C4-2B (cell line): ENCODE data around the gene BANF1.

Experiments
- CTCF ChIP-seq: fragments of 450-650 bp; conservative IDR thresholded peaks from 2 replicates; pipeline ENCODE4 v1.5.1; 2017; ENCODE audit warnings: mild to moderate bottlenecking
- ZFX ChIP-seq: fragments of 450-650 bp; IDR thresholded peaks from 2 replicates; pipeline ENCODE4 v1.6.1; 2017

- TF ChIP-seq CTCF = no peak
- no peak for TF ChIP-seq ZFX
Observed at GRCh38 chr11:65981972-65982823, 20.1 kb upstream of the BANF1 start.
